Smooth muscle cell (in vitro differentiated cells): Measurements from ENCODE around the gene GPSM3. TPM values are rescaled to one million over a fixed set of nuclear protein-coding genes. Genes with fewer than 3 reads are reported as not detected.

Experiments
- DNase-seq: peaks from one replicate; lab custom pipeline; 2025; ENCODE audit not compliant: unreplicated experiment; lab: John Stamatoyannopoulos, UW
- H2AFZ ChIP-seq: fragments of 200-600 bp; sonication (generic); 2 replicates; pipeline ENCODE4 v1.6.0; 2016; ENCODE audit warnings: antibody characterized with exemption, low read depth, mild to moderate bottlenecking
- H3F3A ChIP-seq: fragments of 200-600 bp; sonication (generic); 2 replicates; pipeline ENCODE4 v1.6.0; 2017; ENCODE audit warnings: antibody characterized with exemption, low read depth
- H3K27ac ChIP-seq: fragments of 200-600 bp; sonication (generic); 2 replicates; pipeline ENCODE4 v1.5.1; 2016; ENCODE audit warnings: low read depth, mild to moderate bottlenecking
- H3K27me3 ChIP-seq: fragments of 200-600 bp; sonication (generic); 2 replicates; pipeline ENCODE4 v1.6.1; 2016; ENCODE audit warnings: low read depth, mild to moderate bottlenecking
- H3K36me3 ChIP-seq: fragments of 200-600 bp; sonication (generic); 2 replicates; pipeline ENCODE4 v1.5.1; 2016; ENCODE audit warnings: low read depth
- H3K4me1 ChIP-seq: fragments of 200-600 bp; sonication (generic); 2 replicates; pipeline ENCODE4 v1.5.1; 2016; ENCODE audit warnings: low read depth
- H3K4me2 ChIP-seq: fragments of 200-600 bp; sonication (generic); 2 replicates; pipeline ENCODE4 v1.6.0; 2016; ENCODE audit warnings: mild to moderate bottlenecking
- H3K4me3 ChIP-seq: fragments of 200-600 bp; sonication (generic); 2 replicates; pipeline ENCODE4 v1.5.1; 2016; ENCODE audit warnings: mild to moderate bottlenecking
- H3K79me2 ChIP-seq: fragments of 200-600 bp; sonication (generic); 2 replicates; pipeline ENCODE4 v1.6.0; 2016; ENCODE audit warnings: low read depth, mild to moderate bottlenecking
- H3K9ac ChIP-seq: fragments of 200-600 bp; sonication (generic); 2 replicates; pipeline ENCODE4 v1.6.0; 2016; ENCODE audit warnings: low read depth
- H3K9me3 ChIP-seq: fragments of 200-600 bp; sonication (generic); replicated peaks from 2 replicates; pipeline ENCODE4 v1.5.1; 2016; ENCODE audit warnings: low read depth
- H4K20me1 ChIP-seq: fragments of 200-600 bp; sonication (generic); 2 replicates; pipeline ENCODE4 v1.6.0; 2016; ENCODE audit warnings: low read depth
- CTCF ChIP-seq: fragments of 200-600 bp; sonication (generic); IDR thresholded peaks from 2 replicates; pipeline ENCODE4 v1.5.1; 2017; ENCODE audit warnings: borderline replicate concordance, mild to moderate bottlenecking, antibody characterized with exemption; ENCODE audit not compliant: insufficient read depth, poor library complexity, severe bottlenecking
- WGBS: methylation state at CpG from one replicate; pipeline ENCODE4 v1.1.7; 2016; ENCODE audit warnings: low lambda C conversion rate; 5-methylcytosine and 5-hydroxymethylcytosine counted together
- polyA plus RNA-seq: library from polyadenylated mRNA; unstranded; fragments of >200 nt; fragmentation: Nextera tagmentation; extraction: Ambion mirVana; gene quantifications from 2 replicates; pipeline ENCODE4 v1.2.1, GENCODE V29; 2016
- total RNA-seq: library from RNA; depleted of rRNA; stranded (reverse); fragments of >200 nt; gene quantifications from 2 replicates; pipeline ENCODE4 v1.2.3, GENCODE V29; 2014

GPSM3 gene
- total and polyA plus RNA-seq, 2 experiments from 2014 or later, result 5.3 to 15.6 TPM

GRCh38 chr6:32226434-32226833 lies 34.0 kb upstream of the GPSM3 start:
- Histone ChIP-seq H3K27me3 (peaks cover under 1% of the 10 kb centered on the region), H3K9ac (no peak overlapping the region), H3K27ac (no peak overlapping the region), H4K20me1 (no peaks in the 10 kb centered on the region), H3K4me1 (no peaks in the 10 kb centered on the region), H2AFZ (no peak overlapping the region), H3K9me3 (no peaks in the 10 kb centered on the region), H3F3A (no peaks in the 10 kb centered on the region), H3K4me2 (no peak overlapping the region), H3K36me3 (no peaks in the 10 kb centered on the region), H3K79me2 (no peaks in the 10 kb centered on the region), H3K4me3 (no peak overlapping the region)
- WGBS, result 92% methylated on average over 7 of the region's 7 CpGs
- no peak for TF ChIP-seq CTCF
- no peak for DNase-seq

DNA sequence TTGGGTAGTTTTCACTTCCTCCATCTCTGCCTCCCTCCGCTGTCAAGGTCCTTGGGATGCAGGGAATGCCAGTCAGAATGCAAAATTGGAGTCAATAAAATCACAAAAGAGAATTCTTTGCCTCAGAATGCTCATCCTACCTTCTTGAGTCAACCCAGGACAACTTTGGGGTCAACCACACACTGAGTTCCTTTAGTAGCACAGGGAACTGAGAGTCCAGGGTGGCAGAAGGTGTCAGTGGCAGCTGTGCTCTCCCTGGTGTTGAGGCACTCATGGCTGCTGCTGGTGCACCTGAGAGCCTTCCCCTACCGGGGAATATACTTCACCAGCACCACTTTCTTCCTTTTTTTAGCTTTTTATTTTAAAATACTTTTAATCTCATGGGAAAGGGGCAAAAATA lies 32.3 kb upstream of the GPSM3 start:
- H4K20me1 ChIP-seq, result no peaks in the 10 kb centered on the region
- no peak overlapping the region for H3K9ac ChIP-seq
- no peak overlapping the region for H2AFZ ChIP-seq
- no peak overlapping the region for H3K4me2 ChIP-seq
- no peak for TF ChIP-seq CTCF
- no peaks in the 10 kb centered on the region for H3K4me1 ChIP-seq
- no peaks in the 10 kb centered on the region for H3F3A ChIP-seq
- H3K27ac ChIP-seq, result no peak overlapping the region
- H3K4me3 ChIP-seq, result no peak overlapping the region
- H3K79me2 ChIP-seq, result no peaks in the 10 kb centered on the region
- peaks cover 3% of the 10 kb centered on the region for H3K27me3 ChIP-seq
- no peaks in the 10 kb centered on the region for H3K9me3 ChIP-seq
- WGBS, result 91% methylated on average over 2 of the region's 2 CpGs
- DNase-seq, result no peak
- H3K36me3 ChIP-seq, result no peaks in the 10 kb centered on the region

GRCh38 chr6:32223258-32224235 lies 31.1 kb upstream of the GPSM3 start, which contains the start of gene NOTCH4:
Gene NOTCH4, minus strand, starts transcription at chr6:32224067. Its CDS starts 139 bp downstream, at chr6:32223928.
- H3K79me2 ChIP-seq, result no peaks in the 10 kb centered on the region
- no peaks in the 10 kb centered on the region for H3K36me3 ChIP-seq
- peaks cover 3% of the 10 kb centered on the region for H3K27me3 ChIP-seq
- no peak for TF ChIP-seq CTCF
- WGBS, result 71% methylated on average over 20 of the region's 20 CpGs
- H3K4me1 ChIP-seq, result no peaks in the 10 kb centered on the region
- H2AFZ ChIP-seq, result no peak within 1 kb of the TSS
- H3K9me3 ChIP-seq, result no peaks in the 10 kb centered on the region
- no peak for DNase-seq
- H3F3A ChIP-seq, result no peaks in the 10 kb centered on the region
- no peak within 1 kb of the TSS for H3K4me2 ChIP-seq
- H3K27ac ChIP-seq, result no peak within 1 kb of the TSS
- no peaks in the 10 kb centered on the region for H4K20me1 ChIP-seq
- H3K9ac ChIP-seq, result no peak within 1 kb of the TSS
- H3K4me3 ChIP-seq, result no peak within 1 kb of the TSS
